HCT116 (cell line): Measurements from ENCODE around the gene GAL3ST3. TPM values are rescaled to one million over a fixed set of nuclear protein-coding genes. Genes with fewer than 3 reads are reported as not detected.
A peak's percentile ranks its signal among the peaks of the same experiment; 100 is the strongest.

Experiments
- ATAC-seq: fragments of 200-7000 bp; cut with Tn5 transposase; 2 replicates; pipeline ENCODE4 v1.9.1; 2020; ENCODE audit warnings: mild to moderate bottlenecking, moderate library complexity
- BruUV-seq: library from RNA; stranded (reverse); fragments of 400-500 nt; replicated peaks from 2 replicates; lab custom pipeline; 2021; lab: Mats Ljungman, UMichigan
- CTCF ChIA-PET: fragments of 300-600 bp; sonication (Branson Sonifier 250); formaldehyde crosslinking; loops from one replicate; lab custom pipeline; 2021; ENCODE audit warnings: antibody characterized with exemption; lab: Charles Lee
- POLR2A ChIA-PET: fragments of 300-600, 350-600 bp; sonication (Branson Sonifier 250); formaldehyde crosslinking; loops from one replicate; lab custom pipeline; 2021; ENCODE audit warnings: antibody characterized with exemption; lab: Charles Lee
- RAD21 ChIA-PET, 2 experiments: fragments of 300-600 bp; sonication (Branson Sonifier 250); formaldehyde crosslinking; loops; one replicate each; lab custom pipeline; 2023; ENCODE audit warnings: low total read pairs in 2 of 2; ENCODE audit not compliant: uncharacterized antibody in 2 of 2, unreplicated experiment in 2 of 2, low non-redundant PET in 1 of 2; lab: Charles Lee
- DNase-seq: peaks from one replicate; pipeline ENCODE4 v3.0.0-alpha.2; 2010; ENCODE audit warnings: low read depth, low spot score
- H2AFZ ChIP-seq: fragments of 200-600 bp; shearing (Covaris generic), sonication (generic); 2 replicates; pipeline ENCODE4 v1.6.1; 2017; ENCODE audit warnings: low read depth, mixed run types, mixed read lengths, antibody characterized with exemption, low read length; ENCODE audit not compliant: poor library complexity, severe bottlenecking
- H3K27ac ChIP-seq: 2 replicates; pipeline ENCODE4 v1.5.1; 2012; ENCODE audit warnings: low read depth, low read length
- H3K27me3 ChIP-seq: fragments of 200-600 bp; sonication (generic); 2 replicates; pipeline ENCODE4 v1.6.1; 2016; ENCODE audit warnings: mixed run types, low read length, mixed read lengths; ENCODE audit not compliant: insufficient read depth
- H3K36me3 ChIP-seq, 2 experiments: fragments of 200-500 bp in 1 of 2; fragments of 200-600 bp in 1 of 2; sonication (Bioruptor generic) in 1 of 2; sonication (generic) in 1 of 2; 2 replicates each; pipeline versions ENCODE4 v1.5.1 to v1.6.1; 2014 to 2016; ENCODE audit warnings: low read length in 2 of 2, inconsistent platforms in 1 of 2, mixed read lengths in 1 of 2, mixed run types in 1 of 2; ENCODE audit not compliant: insufficient read depth in 2 of 2, control insufficient read depth in 1 of 2
- H3K4me1 ChIP-seq, 2 experiments: fragments of 200-600 bp in 1 of 2; sonication (generic) in 1 of 2; 2 replicates each; pipeline versions ENCODE4 v1.5.1 to v1.6.1; 2012 to 2017; ENCODE audit warnings: low read length in 2 of 2, inconsistent platforms in 1 of 2, mild to moderate bottlenecking in 1 of 2, mixed read lengths in 1 of 2, mixed run types in 1 of 2, moderate library complexity in 1 of 2; ENCODE audit not compliant: insufficient read depth in 2 of 2, control insufficient read depth in 1 of 2
- H3K4me2 ChIP-seq: fragments of 200-600 bp; sonication (generic); 2 replicates; pipeline ENCODE4 v1.6.1; 2017; ENCODE audit warnings: mixed run types, low read length, mixed read lengths
- H3K4me3 ChIP-seq, 2 experiments: fragments of 200-600 bp in 1 of 2; sonication (generic) in 1 of 2; replicated peaks in 1 of 2; 2 replicates each; pipeline ENCODE4 v1.5.1; 2011 to 2016; ENCODE audit warnings: low read length in 2 of 2, control low read depth in 1 of 2, low read depth in 1 of 2, mild to moderate bottlenecking in 1 of 2, mixed read lengths in 1 of 2, mixed run types in 1 of 2
- H3K79me2 ChIP-seq: fragments of 200-600 bp; sonication (generic); 2 replicates; pipeline ENCODE4 v1.6.1; 2017; ENCODE audit warnings: mild to moderate bottlenecking, mixed run types, low read length, moderate library complexity, mixed read lengths; ENCODE audit not compliant: insufficient read depth
- H3K9ac ChIP-seq: fragments of 200-600 bp; sonication (generic); 2 replicates; pipeline ENCODE4 v1.6.1; 2016; ENCODE audit warnings: low read length, mixed read lengths
- H3K9me2 ChIP-seq: fragments of 200-600 bp; sonication (generic), shearing (Covaris generic); 2 replicates; pipeline ENCODE4 v1.6.1; 2017; ENCODE audit warnings: mixed run types, mild to moderate bottlenecking, moderate library complexity; ENCODE audit not compliant: insufficient read depth
- H3K9me3 ChIP-seq, 2 experiments: fragments of 200-500 bp in 1 of 2; fragments of 200-600 bp in 1 of 2; sonication (Bioruptor generic) in 1 of 2; sonication (generic) in 1 of 2; 2 replicates each; pipeline ENCODE4 v1.6.1; 2014 to 2017; ENCODE audit warnings: low read length in 2 of 2, mixed read lengths in 2 of 2, inconsistent platforms in 1 of 2, low read depth in 1 of 2, mild to moderate bottlenecking in 1 of 2, mixed run types in 1 of 2, moderate library complexity in 1 of 2; ENCODE audit not compliant: control insufficient read depth in 1 of 2, insufficient read depth in 1 of 2
- H4K20me1 ChIP-seq: fragments of 200-600 bp; sonication (generic), shearing (Covaris generic); 2 replicates; pipeline ENCODE4 v1.6.1; 2017; ENCODE audit warnings: mixed run types, mild to moderate bottlenecking, moderate library complexity; ENCODE audit not compliant: insufficient read depth
- CTCF ChIP-seq, 3 experiments: fragments of 200-600 bp in 1 of 3; sonication (generic) in 1 of 3; IDR thresholded peaks in 2 of 3; conservative IDR thresholded peaks in 1 of 3; 2 replicates each; pipeline ENCODE4 v1.5.1; 2012 to 2017; ENCODE audit warnings: low read depth in 2 of 3, low read length in 2 of 3, antibody characterized with exemption in 1 of 3, borderline replicate concordance in 1 of 3, control low read depth in 1 of 3, mild to moderate bottlenecking in 1 of 3, mixed read lengths in 1 of 3, mixed run types in 1 of 3, moderate library complexity in 1 of 3; ENCODE audit not compliant: insufficient read depth in 1 of 3
- ELF1 ChIP-seq: IDR thresholded peaks from 2 replicates; pipeline ENCODE4 v1.6.1; 2012; ENCODE audit warnings: low read depth, borderline replicate concordance
- EZH2phosphoT487 ChIP-seq: fragments of 200-600 bp; IDR thresholded peaks from 2 replicates; pipeline ENCODE4 v1.6.1; 2018; ENCODE audit warnings: antibody characterized with exemption, borderline replicate concordance
- RAD21 ChIP-seq: IDR thresholded peaks from 2 replicates; pipeline ENCODE4 v1.6.1; 2012; ENCODE audit warnings: low read depth, mild to moderate bottlenecking
- ZFX ChIP-seq: fragments of 450-650 bp; IDR thresholded peaks from 2 replicates; pipeline ENCODE4 v1.6.1; 2017
- intact Hi-C: fragments of 100-400 bp; cut with micrococcal nuclease; formaldehyde crosslinking; loops from 2 replicates; pipeline ENCODE4 v1.10.0; 2022
- total RNA-seq: library from RNA; stranded (reverse); gene quantifications from one replicate; pipeline ENCODE4 v1.2.1, GENCODE V29; 2021; ENCODE audit not compliant: unreplicated experiment

The GAL3ST3 gene
- total RNA-seq, 1 experiment from 2014 or later, result not detected

GRCh38 chr11:66036334-66036710 is 12.6 kb downstream of the GAL3ST3 start:
- no peak overlapping the region for H3K4me3 ChIP-seq
- ChIA-PET CTCF (interaction anchor here (3.1 kb wide), 1 partner anchor 9 kb away, joined by 14 read pairs; no protein-coding TSS in a partner anchor), POLR2A (interaction anchor here (0.7 kb wide), 1 partner anchor 48 kb away, joined by 4 read pairs; no protein-coding TSS in a partner anchor), RAD21 (no interaction called here)
- intact Hi-C loops, result no loop called here
- H3K9me2 ChIP-seq, result no peaks in the 10 kb centered on the region
- no peaks in the 10 kb centered on the region for H3K27me3 ChIP-seq
- no peaks in the 10 kb centered on the region for H4K20me1 ChIP-seq
- no peak for DNase-seq
- BruUV-seq, result no TSS peak
- no peak overlapping the region for H3K27ac ChIP-seq
- peaks cover 0 to 2% of the 10 kb centered on the region in 2 experiments; a peak in 2 of 4 replicates for H3K4me1 ChIP-seq
- H3K9me3 ChIP-seq, result no peaks in the 10 kb centered on the region
- no peak overlapping the region for H2AFZ ChIP-seq
- H3K36me3 ChIP-seq, result no peaks in the 10 kb centered on the region
- no peaks in the 10 kb centered on the region for H3K79me2 ChIP-seq
- H3K9ac ChIP-seq, result no peak overlapping the region
- no peak overlapping the region for H3K4me2 ChIP-seq
- no peak for ATAC-seq
- TF ChIP-seq EZH2phosphoT487, result no peak
- no peak for TF ChIP-seq ZFX
- TF ChIP-seq CTCF (IDR thresholded peaks at IDR 0.05 in 2 of 3, conservative IDR thresholded peaks at IDR 0.05 in 1 of 3; ENCODE audit: borderline replicate concordance in 1 of 3, insufficient read depth in 1 of 3, low read depth in 2 of 3, low read length in 2 of 3), result no peak

- no peak overlapping the region for H3K4me3 ChIP-seq
- ChIA-PET POLR2A (no interaction called here), RAD21 (no interaction called here), CTCF (interaction anchor here (3.1 kb wide), 1 partner anchor 9 kb away, joined by 14 read pairs; no protein-coding TSS in a partner anchor)
- no TSS peak for BruUV-seq
- H4K20me1 ChIP-seq, result no peaks in the 10 kb centered on the region
- H3K36me3 ChIP-seq, result no peaks in the 10 kb centered on the region
- H3K27me3 ChIP-seq, result no peaks in the 10 kb centered on the region
- no peak for DNase-seq
- H3K79me2 ChIP-seq, result no peaks in the 10 kb centered on the region
- H3K9ac ChIP-seq, result no peak overlapping the region
- 0 out of 2 replicates have a peak, but pooled peaks have one; percentile 8 for TF ChIP-seq RAD21
- TF ChIP-seq ELF1, result no peak
- H2AFZ ChIP-seq, result no peak overlapping the region
- intact Hi-C loops, result no loop called here
- H3K4me2 ChIP-seq, result no peak overlapping the region
- H3K27ac ChIP-seq, result no peak overlapping the region
- H3K9me2 ChIP-seq, result no peaks in the 10 kb centered on the region
- no peaks in the 10 kb centered on the region for H3K9me3 ChIP-seq
- ATAC-seq, result peak; percentile 62; the same call in 1 of the 2 replicates
- H3K4me1 ChIP-seq, result peaks cover 0 to 5% of the 10 kb centered on the region in 2 experiments; a peak in 2 of 4 replicates
Observed at GRCh38 chr11:66035653-66036333, 13.2 kb downstream of the GAL3ST3 start.
